ENCODE measurements around the gene FEM1B. TPM values are rescaled to one million over a fixed set of nuclear protein-coding genes. Genes with fewer than 3 reads are reported as not detected.

FEM1B gene
- total RNA-seq, 2 experiments from 2014 or later, result 35.5 to 37.3 TPM

DNA sequence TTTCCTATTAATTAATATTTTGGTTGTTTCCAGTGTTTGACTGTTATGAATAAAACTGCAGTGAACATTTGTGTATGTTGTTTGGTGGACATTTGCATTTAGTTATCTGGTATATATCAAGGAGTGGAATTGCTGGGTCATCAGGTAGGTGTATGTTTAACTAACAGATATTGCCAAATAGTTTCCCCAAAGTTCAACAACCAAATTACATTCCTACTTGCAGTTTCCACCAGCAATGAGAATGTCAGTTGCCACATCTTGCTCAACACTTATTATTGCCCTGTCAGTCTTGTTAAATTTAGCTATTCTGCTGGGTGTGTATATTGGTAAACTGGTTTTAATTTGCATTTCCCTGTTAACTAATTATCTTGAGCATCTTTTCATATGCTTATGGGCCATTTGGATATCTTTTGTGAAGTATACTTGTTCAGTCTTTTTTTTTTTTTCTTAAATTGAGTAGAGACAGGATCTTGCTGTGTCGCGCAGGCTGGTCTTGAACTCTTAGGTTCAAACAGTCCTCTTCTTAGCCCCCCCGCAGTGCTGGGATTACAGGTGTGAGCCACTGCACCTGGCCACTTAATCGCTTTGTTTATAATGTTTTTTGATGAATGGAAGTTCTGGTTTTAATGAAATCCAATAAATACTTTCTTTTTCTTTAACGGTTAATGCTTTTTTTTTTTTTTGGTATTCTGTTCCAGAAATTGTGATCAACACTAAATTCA lies 7.9 kb downstream of the FEM1B start:
- no peak for DNase-seq (ENCODE audit: low spot score)
- no TSS peak for BruUV-seq (replicated peaks)
- peaks cover 93% of the 10 kb centered on the region for H3K79me2 ChIP-seq (ENCODE audit: insufficient read depth, low read depth, low read length)
- H4K20me1 ChIP-seq (ENCODE audit: insufficient read depth, low read length), result peaks cover 33% of the 10 kb centered on the region
- H2AFZ ChIP-seq (ENCODE audit: low read length), result no peak overlapping the region
- ChIA-PET POLR2A (no interaction called here), CTCF (ENCODE audit: unreplicated experiment) (no interaction called here)
- peaks cover 14% of the 10 kb centered on the region; the same call in 1 of the 2 replicates for H3K9me3 ChIP-seq (ENCODE audit: low read length)
- H3K36me3 ChIP-seq (ENCODE audit: insufficient read depth, low read length), result peaks cover 60% of the 10 kb centered on the region
- H3K4me1 ChIP-seq (ENCODE audit: insufficient read depth, low read length, poor library complexity, severe bottlenecking), result peaks cover 18% of the 10 kb centered on the region
- H3K4me2 ChIP-seq (ENCODE audit: low read length), result no peak overlapping the region
- H3K4me3 ChIP-seq (ENCODE audit: low read depth, low read length, poor library complexity, severe bottlenecking), result no peak overlapping the region
- H3K9me2 ChIP-seq (ENCODE audit: insufficient read depth, low read length), result no peaks in the 10 kb centered on the region
- H3K27ac ChIP-seq (ENCODE audit: low read depth, low read length, poor library complexity, severe bottlenecking), result no peak overlapping the region
- TF ChIP-seq EZH2phosphoT487 (IDR thresholded peaks at IDR 0.05; ENCODE audit: borderline replicate concordance, low read depth, low read length), result no peak
- TF ChIP-seq, protein P1, sequence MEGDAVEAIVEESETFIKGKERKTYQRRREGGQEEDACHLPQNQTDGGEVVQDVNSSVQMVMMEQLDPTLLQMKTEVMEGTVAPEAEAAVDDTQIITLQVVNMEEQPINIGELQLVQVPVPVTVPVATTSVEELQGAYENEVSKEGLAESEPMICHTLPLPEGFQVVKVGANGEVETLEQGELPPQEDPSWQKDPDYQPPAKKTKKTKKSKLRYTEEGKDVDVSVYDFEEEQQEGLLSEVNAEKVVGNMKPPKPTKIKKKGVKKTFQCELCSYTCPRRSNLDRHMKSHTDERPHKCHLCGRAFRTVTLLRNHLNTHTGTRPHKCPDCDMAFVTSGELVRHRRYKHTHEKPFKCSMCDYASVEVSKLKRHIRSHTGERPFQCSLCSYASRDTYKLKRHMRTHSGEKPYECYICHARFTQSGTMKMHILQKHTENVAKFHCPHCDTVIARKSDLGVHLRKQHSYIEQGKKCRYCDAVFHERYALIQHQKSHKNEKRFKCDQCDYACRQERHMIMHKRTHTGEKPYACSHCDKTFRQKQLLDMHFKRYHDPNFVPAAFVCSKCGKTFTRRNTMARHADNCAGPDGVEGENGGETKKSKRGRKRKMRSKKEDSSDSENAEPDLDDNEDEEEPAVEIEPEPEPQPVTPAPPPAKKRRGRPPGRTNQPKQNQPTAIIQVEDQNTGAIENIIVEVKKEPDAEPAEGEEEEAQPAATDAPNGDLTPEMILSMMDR (conservative IDR thresholded peaks at IDR 0.05; ENCODE audit: low read length), result no peak
- intact Hi-C loops (cut with micrococcal nuclease; ENCODE audit: unreplicated experiment), result no loop called here

DNA sequence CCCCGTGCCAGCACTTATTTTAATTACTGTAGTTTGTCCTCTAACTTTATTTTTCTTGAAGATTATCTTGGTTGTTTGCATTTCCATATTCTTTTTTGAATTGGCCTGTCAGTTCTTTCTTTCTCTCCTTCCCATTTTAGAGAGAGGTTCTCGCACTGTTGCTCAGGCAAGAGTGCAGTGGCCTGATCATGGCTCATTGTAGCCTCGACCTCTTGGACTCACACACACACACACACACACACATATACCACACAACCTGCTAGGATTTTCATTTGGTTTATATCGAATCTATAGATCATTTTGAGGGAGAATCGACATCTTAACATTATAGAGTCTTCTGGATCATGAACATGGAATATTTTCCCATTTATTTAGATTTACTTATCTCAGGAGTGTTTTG lies 8.7 kb downstream of the FEM1B start:
- Histone ChIP-seq H3K9me2 (ENCODE audit: insufficient read depth, low read length) (no peaks in the 10 kb centered on the region), H3K4me3 (ENCODE audit: low read depth, low read length, poor library complexity, severe bottlenecking) (no peak overlapping the region), H3K9me3 (ENCODE audit: low read length) (peaks cover 14% of the 10 kb centered on the region; the same call in 1 of the 2 replicates), H3K27ac (ENCODE audit: low read depth, low read length, poor library complexity, severe bottlenecking) (no peak overlapping the region), H3K4me2 (ENCODE audit: low read length) (no peak overlapping the region), H3K79me2 (ENCODE audit: insufficient read depth, low read depth, low read length) (peaks cover 86% of the 10 kb centered on the region), H3K4me1 (ENCODE audit: insufficient read depth, low read length, poor library complexity, severe bottlenecking) (peaks cover 9% of the 10 kb centered on the region), H2AFZ (ENCODE audit: low read length) (no peak overlapping the region), H4K20me1 (ENCODE audit: insufficient read depth, low read length) (peaks cover 27% of the 10 kb centered on the region), H3K36me3 (ENCODE audit: insufficient read depth, low read length) (peaks cover 60% of the 10 kb centered on the region)
- TF ChIP-seq, protein P1 (conservative IDR thresholded peaks at IDR 0.05; ENCODE audit: low read length), result no peak
- no peak for TF ChIP-seq EZH2phosphoT487 (IDR thresholded peaks at IDR 0.05; ENCODE audit: borderline replicate concordance, low read depth, low read length)
- intact Hi-C loops (cut with micrococcal nuclease; ENCODE audit: unreplicated experiment), result no loop called here
- ChIA-PET CTCF (ENCODE audit: unreplicated experiment) (no interaction called here), POLR2A (no interaction called here)
- no TSS peak for BruUV-seq (replicated peaks)
- DNase-seq (ENCODE audit: low spot score), result no peak

DNA sequence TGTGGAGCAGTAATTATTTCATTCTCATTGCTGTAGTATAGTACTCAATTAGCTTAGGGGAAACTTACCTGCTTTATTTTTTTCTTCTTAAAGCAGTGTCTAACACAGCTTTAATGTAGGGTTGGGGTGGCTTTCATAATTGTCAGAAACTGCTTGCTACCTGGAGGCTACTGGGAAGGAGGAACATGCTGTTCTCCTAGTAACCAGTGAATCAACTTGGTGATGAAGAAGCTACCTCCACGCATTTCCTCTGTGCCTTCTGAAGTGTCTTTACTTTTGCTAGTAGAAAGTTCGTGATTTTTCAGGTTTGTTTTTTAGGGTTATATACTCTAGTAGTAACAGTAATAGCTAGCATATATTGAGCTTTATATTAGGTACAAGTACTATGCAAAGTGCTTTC lies 11.5 kb downstream of the FEM1B start:
- Histone ChIP-seq H3K4me3 (ENCODE audit: low read depth, low read length, poor library complexity, severe bottlenecking) (no peak overlapping the region), H3K9me3 (ENCODE audit: low read length) (peaks cover 14% of the 10 kb centered on the region; the same call in 1 of the 2 replicates), H3K79me2 (ENCODE audit: insufficient read depth, low read depth, low read length) (peaks cover 81% of the 10 kb centered on the region), H3K27ac (ENCODE audit: low read depth, low read length, poor library complexity, severe bottlenecking) (no peak overlapping the region), H3K9me2 (ENCODE audit: insufficient read depth, low read length) (no peaks in the 10 kb centered on the region), H2AFZ (ENCODE audit: low read length) (no peak overlapping the region), H4K20me1 (ENCODE audit: insufficient read depth, low read length) (peaks cover 20% of the 10 kb centered on the region), H3K36me3 (ENCODE audit: insufficient read depth, low read length) (peaks cover 67% of the 10 kb centered on the region), H3K4me1 (ENCODE audit: insufficient read depth, low read length, poor library complexity, severe bottlenecking) (no peaks in the 10 kb centered on the region), H3K4me2 (ENCODE audit: low read length) (no peak overlapping the region)
- intact Hi-C loops (cut with micrococcal nuclease; ENCODE audit: unreplicated experiment), result no loop called here
- TF ChIP-seq, protein P1 (conservative IDR thresholded peaks at IDR 0.05; ENCODE audit: low read length), result no peak
- TF ChIP-seq EZH2phosphoT487 (IDR thresholded peaks at IDR 0.05; ENCODE audit: borderline replicate concordance, low read depth, low read length), result no peak
- DNase-seq (ENCODE audit: low spot score), result no peak
- no TSS peak for BruUV-seq (replicated peaks)
- ChIA-PET POLR2A (interaction anchor here (0.7 to 1.2 kb wide), 2 partner anchors 8 to 9 kb away, joined by 3 to 4 read pairs; no protein-coding TSS in a partner anchor), CTCF (ENCODE audit: unreplicated experiment) (interaction anchor here (1.2 kb wide), 1 partner anchor 8 kb away, joined by 5 read pairs; no protein-coding TSS in a partner anchor)

Measured in OCI-LY7 (cell line).